Progenitor cell of endocrine pancreas (in vitro differentiated cells): Measurements from ENCODE around the gene SUPT3H. TPM values are rescaled to one million over a fixed set of nuclear protein-coding genes. Genes with fewer than 3 reads are reported as not detected.
A peak's percentile ranks its signal among the peaks of the same experiment; 100 is the strongest.
"Not testable (repeated sequence)": the region's sequence is repeated elsewhere in the genome, so short reads cannot be mapped to it uniquely, and the experiment has no call there.

Experiments used
- DNase-seq: peaks from one replicate; pipeline ENCODE4 v3.0.0; 2021; ENCODE audit warnings: low spot score; ENCODE audit not compliant: unreplicated experiment
- H3K27ac Mint-ChIP-seq: 2 replicates; pipeline ENCODE4 v1.8.0; 2021; ENCODE audit warnings: mild to moderate bottlenecking, moderate library complexity, mixed read lengths
- H3K27me3 Mint-ChIP-seq: 2 replicates; pipeline ENCODE4 v1.8.0; 2021; ENCODE audit warnings: mixed read lengths
- H3K36me3 Mint-ChIP-seq: 2 replicates; pipeline ENCODE4 v1.8.0; 2022; ENCODE audit warnings: mixed read lengths; ENCODE audit not compliant: insufficient read depth
- H3K4me1 Mint-ChIP-seq: 2 replicates; pipeline ENCODE4 v1.8.0; 2021; ENCODE audit warnings: low read depth, mixed read lengths
- H3K4me3 Mint-ChIP-seq: 2 replicates; pipeline ENCODE4 v1.8.0; 2021; ENCODE audit warnings: low read depth, mild to moderate bottlenecking, moderate library complexity, mixed read lengths
- H3K9me3 Mint-ChIP-seq: 2 replicates; pipeline ENCODE4 v1.8.0; 2021; ENCODE audit warnings: low read depth, mixed read lengths
- total RNA-seq: library from RNA; stranded (reverse); gene quantifications from 2 replicates; pipeline ENCODE4 v1.2.1, GENCODE V29; 2021
- TF ChIP-seq, protein P1 (sequence below): fragments of 200-600 bp; sonication (generic); IDR thresholded peaks from one replicate; pipeline ENCODE4 v1.5.0; 2021; ENCODE audit warnings: antibody characterized with exemption, mild to moderate bottlenecking; ENCODE audit not compliant: unreplicated experiment

Gene SUPT3H
- total RNA-seq, 1 donor from 2014 or later: 40.5 TPM

DNA sequence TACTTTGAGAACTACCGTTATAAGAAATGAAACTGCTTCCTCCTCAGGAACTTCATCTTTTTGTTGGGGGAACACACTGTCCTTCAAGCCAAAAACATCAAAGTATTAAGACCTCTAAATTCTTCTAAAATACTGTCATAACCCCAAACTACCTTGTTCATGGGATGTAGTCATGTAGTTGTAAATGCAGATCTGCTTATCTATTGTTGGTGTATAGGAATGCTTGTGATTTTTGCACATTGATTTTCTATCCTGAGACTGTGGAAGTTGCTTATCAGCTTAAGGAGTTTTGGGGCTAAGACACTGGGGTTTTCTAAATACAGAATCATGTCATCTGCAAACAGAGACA, 332.5 kb downstream of the SUPT3H start:
- TF ChIP-seq, protein P1, sequence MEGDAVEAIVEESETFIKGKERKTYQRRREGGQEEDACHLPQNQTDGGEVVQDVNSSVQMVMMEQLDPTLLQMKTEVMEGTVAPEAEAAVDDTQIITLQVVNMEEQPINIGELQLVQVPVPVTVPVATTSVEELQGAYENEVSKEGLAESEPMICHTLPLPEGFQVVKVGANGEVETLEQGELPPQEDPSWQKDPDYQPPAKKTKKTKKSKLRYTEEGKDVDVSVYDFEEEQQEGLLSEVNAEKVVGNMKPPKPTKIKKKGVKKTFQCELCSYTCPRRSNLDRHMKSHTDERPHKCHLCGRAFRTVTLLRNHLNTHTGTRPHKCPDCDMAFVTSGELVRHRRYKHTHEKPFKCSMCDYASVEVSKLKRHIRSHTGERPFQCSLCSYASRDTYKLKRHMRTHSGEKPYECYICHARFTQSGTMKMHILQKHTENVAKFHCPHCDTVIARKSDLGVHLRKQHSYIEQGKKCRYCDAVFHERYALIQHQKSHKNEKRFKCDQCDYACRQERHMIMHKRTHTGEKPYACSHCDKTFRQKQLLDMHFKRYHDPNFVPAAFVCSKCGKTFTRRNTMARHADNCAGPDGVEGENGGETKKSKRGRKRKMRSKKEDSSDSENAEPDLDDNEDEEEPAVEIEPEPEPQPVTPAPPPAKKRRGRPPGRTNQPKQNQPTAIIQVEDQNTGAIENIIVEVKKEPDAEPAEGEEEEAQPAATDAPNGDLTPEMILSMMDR: no peak
- no peak overlapping the region for H3K4me3 Mint-ChIP-seq
- peaks cover 4% of the 10 kb centered on the region for H3K9me3 Mint-ChIP-seq
- no peaks in the 10 kb centered on the region for H3K27me3 Mint-ChIP-seq
- no peak for DNase-seq
- H3K4me1 Mint-ChIP-seq: peaks cover 13% of the 10 kb centered on the region
- H3K36me3 Mint-ChIP-seq: peaks cover 1% of the 10 kb centered on the region
- no peak overlapping the region for H3K27ac Mint-ChIP-seq

DNA sequence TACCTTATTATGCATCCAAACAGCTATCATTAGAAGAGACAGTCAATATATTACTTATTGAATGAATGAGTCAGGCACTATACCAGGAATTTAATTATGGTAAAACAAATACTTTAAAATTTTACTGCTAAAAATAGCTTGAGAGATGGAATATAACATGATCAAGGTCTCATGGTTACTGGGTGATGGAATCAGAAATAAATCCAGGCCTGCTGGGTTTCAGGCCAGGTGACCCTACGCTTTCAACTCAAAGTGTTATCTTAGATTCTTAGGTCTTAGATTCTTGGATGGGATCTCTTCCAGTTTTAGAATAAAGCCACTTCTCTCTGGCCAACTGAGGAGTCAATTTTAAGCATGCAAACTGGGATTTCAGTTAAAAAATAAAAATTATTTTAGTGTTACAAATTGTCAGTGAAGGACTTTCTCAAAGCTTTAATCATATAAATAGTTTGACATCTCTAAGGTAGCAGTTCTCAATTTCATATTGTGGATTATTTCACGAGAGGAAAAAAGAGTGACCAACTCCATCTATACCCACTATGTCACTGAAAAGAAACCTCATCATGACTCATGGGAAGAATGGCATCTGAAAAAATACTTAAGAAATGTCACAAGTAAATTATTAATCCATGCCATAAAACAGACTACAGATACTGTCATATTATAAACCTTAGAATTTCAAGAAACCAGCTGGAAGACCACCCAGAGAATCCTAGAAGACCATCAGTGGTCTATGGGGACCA, 333.1 kb downstream of the SUPT3H start:
- Mint-ChIP-seq H3K4me3 (no peak overlapping the region), H3K27me3 (no peaks in the 10 kb centered on the region), H3K27ac (peak overlapping the region; percentile 4), H3K4me1 (peaks cover 13% of the 10 kb centered on the region), H3K36me3 (peaks cover 1% of the 10 kb centered on the region), H3K9me3 (peaks cover 4% of the 10 kb centered on the region)
- no peak for DNase-seq
- TF ChIP-seq, protein P1: no peak

DNA sequence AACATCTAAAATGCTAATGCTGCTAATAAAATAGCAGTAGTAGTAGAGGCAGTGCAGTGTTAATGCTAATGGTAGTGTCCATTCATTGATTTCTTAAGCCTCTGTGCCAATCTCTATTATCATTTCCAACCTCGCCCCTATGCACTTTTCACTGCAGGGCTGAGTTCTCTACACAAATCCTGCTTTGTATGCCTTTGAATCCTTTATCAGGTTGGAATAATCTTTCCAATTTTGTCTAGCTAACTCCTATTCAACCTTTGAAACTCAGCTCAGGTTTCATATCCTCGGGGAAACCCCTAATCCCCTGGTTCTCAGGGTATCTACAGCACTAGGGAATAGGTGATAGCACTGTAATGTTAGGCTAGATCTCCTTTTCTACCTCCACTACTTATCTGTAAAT, 333.6 kb downstream of the SUPT3H start:
- peaks cover 4% of the 10 kb centered on the region for H3K9me3 Mint-ChIP-seq
- no peak overlapping the region for H3K4me3 Mint-ChIP-seq
- no peak for DNase-seq
- H3K27me3 Mint-ChIP-seq: no peaks in the 10 kb centered on the region
- TF ChIP-seq, protein P1: no peak
- H3K4me1 Mint-ChIP-seq: peaks cover 13% of the 10 kb centered on the region
- H3K36me3 Mint-ChIP-seq: peaks cover 1% of the 10 kb centered on the region
- peak overlapping the region; percentile 4 for H3K27ac Mint-ChIP-seq

DNA sequence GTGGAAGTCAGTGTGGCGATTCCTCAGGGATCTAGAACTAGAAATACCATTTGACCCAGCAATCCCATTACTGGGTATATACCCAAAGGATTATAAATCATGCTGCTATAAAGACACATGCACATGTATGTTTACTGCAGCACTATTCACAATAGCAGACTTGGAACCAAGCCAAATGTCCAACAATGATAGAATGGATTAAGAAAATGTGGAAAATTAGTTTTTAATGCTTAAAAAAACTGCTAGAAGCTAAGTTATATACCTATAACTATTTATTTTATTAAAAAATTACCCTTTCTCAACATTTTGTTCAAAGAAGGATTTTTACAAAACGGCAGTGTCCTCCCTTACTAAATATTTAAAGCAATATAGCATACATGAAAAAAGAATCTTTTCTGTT, 335.1 kb downstream of the SUPT3H start:
- H3K4me1 Mint-ChIP-seq: peaks cover 12% of the 10 kb centered on the region
- not testable (repeated sequence) for H3K9me3 Mint-ChIP-seq, DNase-seq, H3K27me3 Mint-ChIP-seq, H3K4me3 Mint-ChIP-seq, H3K27ac Mint-ChIP-seq, H3K36me3 Mint-ChIP-seq

DNA sequence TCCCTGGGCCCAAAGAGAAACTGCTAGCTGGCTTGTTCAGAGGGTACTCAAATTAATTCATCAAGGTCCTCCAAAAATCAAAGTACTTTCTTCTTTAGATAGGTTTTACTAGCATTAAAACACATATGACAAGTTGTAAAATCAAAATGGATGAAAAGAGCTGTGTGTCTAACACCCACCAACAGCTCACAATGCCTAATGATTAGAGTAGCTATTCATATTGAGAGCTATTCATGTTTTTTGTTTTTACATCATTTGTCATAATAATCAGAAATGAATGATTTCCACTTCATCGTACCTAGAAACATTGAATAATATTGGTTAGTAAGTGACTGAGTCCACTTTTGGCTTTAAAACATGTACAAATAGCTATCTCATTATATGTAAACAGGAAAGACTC, 339.5 kb downstream of the SUPT3H start:
- Mint-ChIP-seq H3K36me3 (no peaks in the 10 kb centered on the region), H3K27me3 (no peaks in the 10 kb centered on the region), H3K9me3 (no peaks in the 10 kb centered on the region), H3K4me1 (no peaks in the 10 kb centered on the region), H3K27ac (no peak overlapping the region), H3K4me3 (no peak overlapping the region)
- DNase-seq: no peak
- TF ChIP-seq, protein P1: no peak

DNA sequence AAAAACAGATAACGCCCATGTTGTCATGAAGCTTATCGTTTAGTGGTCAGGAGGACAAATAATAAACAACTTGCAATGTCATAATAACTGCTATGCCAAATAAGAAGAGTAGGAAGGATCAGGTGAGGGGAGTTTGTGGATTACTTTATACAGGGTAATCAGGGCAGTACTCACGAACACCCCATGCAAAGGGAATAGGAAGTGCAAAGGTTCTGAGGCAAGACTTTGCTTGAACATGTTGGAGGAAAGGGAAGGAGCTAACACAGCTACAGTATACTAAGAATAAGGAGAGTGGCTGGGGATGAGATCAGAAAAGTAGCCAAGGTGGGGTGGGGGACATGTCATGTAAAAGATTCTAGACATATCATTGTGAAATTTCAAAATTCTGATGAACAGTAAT, 341.6 kb downstream of the SUPT3H start:
- Mint-ChIP-seq H3K4me3 (no peak overlapping the region), H3K4me1 (no peaks in the 10 kb centered on the region), H3K9me3 (no peaks in the 10 kb centered on the region), H3K27ac (no peak overlapping the region), H3K27me3 (no peaks in the 10 kb centered on the region), H3K36me3 (no peaks in the 10 kb centered on the region)
- DNase-seq: no peak
- TF ChIP-seq, protein P1: no peak
